Endothelial cell of umbilical vein (primary cell): ENCODE measurements around the gene LAMB3. TPM values are rescaled to one million over a fixed set of nuclear protein-coding genes. Genes with fewer than 3 reads are reported as not detected.

Source experiments
- BruUV-seq: library from RNA; stranded (reverse); fragments of 400-500 nt; replicated peaks from 2 replicates; lab custom pipeline; 2021; lab: Mats Ljungman, UMichigan
- CTCF ChIA-PET: fragments of 300-600, 350-600 bp; sonication (Branson Sonifier 250); formaldehyde crosslinking; loops from one replicate; lab custom pipeline; 2021; ENCODE audit warnings: antibody characterized with exemption, inconsistent platforms; lab: Charles Lee
- POLR2A ChIA-PET: fragments of 300-600, 350-600 bp; sonication (Branson Sonifier 250); formaldehyde crosslinking; loops from one replicate; lab custom pipeline; 2021; ENCODE audit warnings: antibody characterized with exemption, inconsistent platforms; lab: Charles Lee
- DNase-seq: peaks from one replicate; pipeline ENCODE4 v3.0.0-alpha.2; 2011; ENCODE audit warnings: low read depth, low spot score
- FAIRE-seq: peaks from 2 replicates; lab custom pipeline; 2011; peaks lifted over from hg19 to GRCh38; lab: Jason Lieb, UNC
- H2AFZ ChIP-seq: 2 replicates; pipeline ENCODE4 v1.6.0; 2012; ENCODE audit warnings: low read depth, low read length, control low read depth, inconsistent platforms
- H3K27ac ChIP-seq: 2 replicates; pipeline ENCODE4 v1.5.1; 2011; ENCODE audit warnings: low read depth, mild to moderate bottlenecking, control low read depth, low read length, moderate library complexity; ENCODE audit not compliant: insufficient read depth
- H3K27me3 ChIP-seq, 2 experiments: 2 replicates each; pipeline versions ENCODE4 v1.6.0 to v1.6.1; 2011; ENCODE audit warnings: low read length in 2 of 2, mixed read lengths in 1 of 2; ENCODE audit not compliant: control insufficient read depth in 2 of 2, insufficient read depth in 2 of 2
- H3K36me3 ChIP-seq, 2 experiments: 2 replicates in 1 of 2; 3 replicates in 1 of 2; pipeline ENCODE4 v1.5.1; 2011; ENCODE audit warnings: low read length in 2 of 2, mild to moderate bottlenecking in 1 of 2, moderate library complexity in 1 of 2; ENCODE audit not compliant: control insufficient read depth in 2 of 2, insufficient read depth in 2 of 2; ENCODE audit errors: extremely low read depth in 1 of 2
- H3K4me1 ChIP-seq: 3 replicates; pipeline ENCODE4 v1.5.1; 2011; ENCODE audit warnings: mild to moderate bottlenecking, low read length; ENCODE audit not compliant: control insufficient read depth, insufficient read depth; ENCODE audit errors: extremely low read depth
- H3K4me2 ChIP-seq: 2 replicates; pipeline ENCODE4 v1.6.1; 2011; ENCODE audit warnings: low read length, control low read depth, mixed read lengths; ENCODE audit not compliant: insufficient read depth
- H3K4me3 ChIP-seq, 3 experiments: fragments of 200-600 bp in 1 of 3; sonication (generic), shearing (Covaris generic) in 1 of 3; replicated peaks in 1 of 3; 2 replicates each; pipeline ENCODE4 v1.5.1; 2011 to 2016; ENCODE audit warnings: control low read depth in 3 of 3, low read length in 3 of 3, mild to moderate bottlenecking in 2 of 3, inconsistent platforms in 1 of 3, low read depth in 1 of 3, moderate library complexity in 1 of 3; ENCODE audit not compliant: insufficient read depth in 1 of 3
- H3K79me2 ChIP-seq: 2 replicates; pipeline ENCODE4 v1.6.0; 2012; ENCODE audit warnings: low read length, inconsistent platforms; ENCODE audit not compliant: control insufficient read depth, insufficient read depth
- H3K9ac ChIP-seq: replicated peaks from 2 replicates; pipeline ENCODE3; 2011; ENCODE audit warnings: low read length, control low read depth; ENCODE audit not compliant: insufficient read depth; ENCODE audit errors: extremely low read depth
- H3K9me1 ChIP-seq: replicated peaks from 3 replicates; pipeline ENCODE4 v1.6.0; 2011; ENCODE audit warnings: mild to moderate bottlenecking, low read length; ENCODE audit not compliant: control insufficient read depth, insufficient read depth; ENCODE audit errors: extremely low read depth
- H3K9me3 ChIP-seq: replicated peaks from 2 replicates; pipeline ENCODE4 v1.5.1; 2012; ENCODE audit warnings: low read length, inconsistent platforms; ENCODE audit not compliant: control insufficient read depth, insufficient read depth
- H4K20me1 ChIP-seq: replicated peaks from 2 replicates; pipeline ENCODE3; 2011; ENCODE audit warnings: mild to moderate bottlenecking, low read length; ENCODE audit not compliant: control insufficient read depth, insufficient read depth; ENCODE audit errors: extremely low read depth
- CTCF ChIP-seq, 2 donors: IDR thresholded peaks; 1 replicate in 1 of 2; 2 replicates in 1 of 2; pipeline ENCODE4 v1.5.1; 2011; ENCODE audit warnings: low read length in 2 of 2, mild to moderate bottlenecking in 2 of 2, moderate library complexity in 2 of 2, control low read depth in 1 of 2, inconsistent platforms in 1 of 2, low read depth in 1 of 2; ENCODE audit not compliant: insufficient read depth in 1 of 2; ENCODE audit errors: extremely low read depth in 1 of 2
- EZH2 ChIP-seq: IDR thresholded peaks from 2 replicates; pipeline ENCODE4 v1.6.1; 2012; ENCODE audit warnings: borderline replicate concordance, low read depth, mild to moderate bottlenecking, moderate library complexity, low read length, inconsistent platforms; ENCODE audit not compliant: severe bottlenecking
- FOS ChIP-seq: IDR thresholded peaks from 2 replicates; pipeline ENCODE4 v1.6.1; 2011; ENCODE audit warnings: mild to moderate bottlenecking, low read length, moderate library complexity, borderline replicate concordance; ENCODE audit not compliant: insufficient read depth
- GATA2 ChIP-seq: IDR thresholded peaks from 2 replicates; pipeline ENCODE4 v1.7.0; 2011; ENCODE audit warnings: low read depth, mild to moderate bottlenecking, moderate library complexity, mixed read lengths, low read length; ENCODE audit not compliant: insufficient read length, insufficient read depth
- JUN ChIP-seq: IDR thresholded peaks from 2 replicates; pipeline ENCODE4 v1.6.1; 2011; ENCODE audit warnings: borderline replicate concordance, low read depth; ENCODE audit not compliant: insufficient read length, insufficient read depth
- MAX ChIP-seq: IDR thresholded peaks from 2 replicates; pipeline ENCODE4 v1.6.1; 2011; ENCODE audit not compliant: insufficient read depth, insufficient read length
- MYC ChIP-seq: IDR thresholded peaks from one replicate; pipeline ENCODE4 v1.6.1; 2011; ENCODE audit warnings: mild to moderate bottlenecking, low read depth, low read length
- POLR2A ChIP-seq: IDR thresholded peaks from 2 replicates; pipeline ENCODE4 v1.6.1; 2012; ENCODE audit warnings: low read depth, mild to moderate bottlenecking, control low read depth, low read length
- POLR2AphosphoS5 ChIP-seq: IDR thresholded peaks from 2 replicates; pipeline ENCODE4 v1.6.1; 2012; ENCODE audit warnings: low read depth, mild to moderate bottlenecking, control low read depth, low read length, moderate library complexity; ENCODE audit not compliant: insufficient read depth
- dilution Hi-C: fragments of 300-500 bp; cut with MboI; formaldehyde crosslinking; loops from one replicate; pipeline ENCODE4 v1.15.0; 2019; ENCODE audit warnings: low sequenced_read_pairs; ENCODE audit not compliant: extremely low pct_ligation_motif_present
- intact Hi-C: fragments of 100-400 bp; cut with micrococcal nuclease; formaldehyde crosslinking; loops from one replicate; pipeline ENCODE4 v1.10.0; 2022
- polyA plus RNA-seq, 4 experiments: library from polyadenylated mRNA; depleted of rRNA in 3 of 4; stranded (reverse) in 3 of 4; unstranded in 1 of 4; fragments of >200 nt; gene quantifications; 2 replicates each; pipeline versions ENCODE4 v1.2.1 to v1.2.3, GENCODE V29; 2011 to 2012; ENCODE audit warnings: missing spikeins in 1 of 4
- total RNA-seq: library from RNA; stranded (reverse); gene quantifications from 2 replicates; pipeline ENCODE4 v1.2.3, GENCODE V29; 2021

LAMB3 gene
- total and polyA plus RNA-seq, 2 donors (not counting 3 experiments of a cell fraction or from before 2014, with no cell fraction given) = 2.6 to 3.1 TPM

DNA sequence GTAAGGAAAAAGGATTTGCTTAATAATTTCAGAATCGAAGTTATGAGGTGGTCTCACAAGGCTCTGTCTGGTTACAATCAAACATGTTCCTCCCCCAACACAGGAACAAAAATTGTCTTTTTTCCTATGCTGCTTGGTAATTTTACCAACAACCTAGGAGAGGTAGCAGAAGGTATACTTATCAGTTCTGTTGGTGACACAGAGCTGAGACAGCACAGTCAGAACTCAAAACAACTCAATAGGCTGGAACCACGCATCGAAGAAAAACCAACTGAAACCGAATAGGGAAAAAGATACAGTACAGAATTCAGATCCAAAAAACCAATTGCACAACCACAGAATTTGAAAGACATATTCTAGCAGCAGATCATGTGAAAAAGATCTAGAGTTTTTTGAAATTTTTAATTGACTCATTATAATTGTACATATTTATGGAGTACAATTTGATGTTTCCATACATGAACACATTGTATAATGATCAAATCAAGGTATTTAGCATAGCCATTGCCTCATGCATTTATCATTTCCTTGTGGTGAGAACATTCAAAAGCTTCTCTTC is 26.8 kb upstream of the LAMB3 start:
- intact Hi-C loops (no loop called here), dilution Hi-C loops (loop anchor here (25.0 kb wide), 1 partner anchor 92 kb away; the partner anchor contains the start of gene CAMK1G)
- Histone ChIP-seq H3K9ac (no peak overlapping the region), H3K79me2 (no peaks in the 10 kb centered on the region), H3K4me2 (no peak overlapping the region), H2AFZ (no peak overlapping the region), H3K27me3 (peaks cover 38 to 67% of the 10 kb centered on the region in 2 experiments), H3K9me3 (no peaks in the 10 kb centered on the region), H4K20me1 (no peaks in the 10 kb centered on the region), H3K4me3 (no peak overlapping the region), H3K36me3 (no peaks in the 10 kb centered on the region), H3K27ac (no peak overlapping the region), H3K4me1 (peaks cover 3% of the 10 kb centered on the region), H3K9me1 (no peaks in the 10 kb centered on the region)
- ChIA-PET CTCF (interaction anchor here (1.1 kb wide), 1 partner anchor 11 kb away, joined by 3 read pairs; no protein-coding TSS in a partner anchor), POLR2A (no interaction called here)
- no TSS peak for BruUV-seq
- TF ChIP-seq MAX (no peak), JUN (no peak), POLR2AphosphoS5 (no peak), FOS (no peak), POLR2A (no peak), EZH2 (no peak), GATA2 (no peak), MYC (no peak), CTCF (IDR thresholded peaks at IDR 0.05; ENCODE audit: extremely low read depth in 1 of 2, insufficient read depth in 1 of 2, low read depth in 1 of 2, low read length in 2 of 2) (no peak)
- no peak for DNase-seq
- FAIRE-seq = no peak
